Neural progenitor cell (in vitro differentiated cells): Measurements from ENCODE around the gene MACROD1. TPM values are rescaled to one million over a fixed set of nuclear protein-coding genes. Genes with fewer than 3 reads are reported as not detected.
"Not testable (repeated sequence)": the region's sequence is repeated elsewhere in the genome, so short reads cannot be mapped to it uniquely, and the experiment has no call there.

ENCODE experiments used
- DNase-seq: peaks from one replicate; pipeline ENCODE4 v3.0.0-alpha.2; 2016; ENCODE audit warnings: low spot score
- H2AFZ ChIP-seq: fragments of 200-600 bp; sonication (generic); replicated peaks from 2 replicates; pipeline ENCODE4 v1.6.1; 2016; ENCODE audit warnings: antibody characterized with exemption
- H3F3A ChIP-seq: fragments of 200-600 bp; sonication (generic); 2 replicates; pipeline ENCODE4 v1.6.1; 2016; ENCODE audit warnings: antibody characterized with exemption, low read depth
- H3K27ac ChIP-seq: fragments of 200-600 bp; sonication (generic); 2 replicates; pipeline ENCODE4 v1.5.1; 2016; ENCODE audit warnings: mild to moderate bottlenecking
- H3K27me3 ChIP-seq: fragments of 200-600 bp; sonication (generic); 2 replicates; pipeline ENCODE4 v1.6.1; 2016; ENCODE audit warnings: mild to moderate bottlenecking, moderate library complexity
- H3K36me3 ChIP-seq: fragments of 200-600 bp; sonication (generic); 2 replicates; pipeline ENCODE4 v1.5.1; 2016
- H3K4me1 ChIP-seq: fragments of 200-600 bp; sonication (generic); 2 replicates; pipeline ENCODE4 v1.6.1; 2016; ENCODE audit warnings: mixed run types
- H3K4me2 ChIP-seq: fragments of 200-600 bp; sonication (generic); 2 replicates; pipeline ENCODE4 v1.6.1; 2016
- H3K4me3 ChIP-seq: fragments of 200-600 bp; sonication (generic); 2 replicates; pipeline ENCODE4 v1.5.1; 2016
- H3K79me2 ChIP-seq: fragments of 200-600 bp; sonication (generic); 2 replicates; pipeline ENCODE4 v1.6.1; 2016; ENCODE audit warnings: low read depth
- H3K9ac ChIP-seq: fragments of 200-600 bp; sonication (generic); 2 replicates; pipeline ENCODE4 v1.6.1; 2016
- H3K9me3 ChIP-seq: fragments of 200-600 bp; sonication (generic); 2 replicates; pipeline ENCODE4 v1.5.1; 2016; ENCODE audit warnings: low read depth
- H4K20me1 ChIP-seq: fragments of 200-600 bp; sonication (generic); 2 replicates; pipeline ENCODE4 v1.6.1; 2016; ENCODE audit warnings: low read depth
- H3K27ac Mint-ChIP-seq: 3 replicates; pipeline ENCODE4 v1.8.0; 2021; ENCODE audit warnings: mixed read lengths
- H3K27me3 Mint-ChIP-seq: 2 replicates; pipeline ENCODE4 v1.8.0; 2022; ENCODE audit warnings: low read depth, mild to moderate bottlenecking, inconsistent platforms, moderate library complexity, mixed read lengths; ENCODE audit not compliant: insufficient read depth
- H3K36me3 Mint-ChIP-seq: 3 replicates; pipeline ENCODE4 v1.8.0; 2021; ENCODE audit warnings: mixed read lengths
- H3K4me1 Mint-ChIP-seq: 3 replicates; pipeline ENCODE4 v1.8.0; 2021; ENCODE audit warnings: mixed read lengths
- H3K4me3 Mint-ChIP-seq: 3 replicates; pipeline ENCODE4 v1.8.0; 2021; ENCODE audit warnings: mild to moderate bottlenecking, moderate library complexity, mixed read lengths
- H3K9me3 Mint-ChIP-seq: 3 replicates; pipeline ENCODE4 v1.8.0; 2020; ENCODE audit warnings: mixed read lengths
- CTCF ChIP-seq: fragments of 200-600 bp; sonication (generic); IDR thresholded peaks from 2 replicates; pipeline ENCODE4 v1.5.1; 2017; ENCODE audit warnings: antibody characterized with exemption, mild to moderate bottlenecking
- EZH2 ChIP-seq: fragments of 200-600 bp; sonication (generic); IDR thresholded peaks from 2 replicates; pipeline ENCODE4 v1.6.1; 2017; ENCODE audit warnings: antibody characterized with exemption, mild to moderate bottlenecking, moderate library complexity
- EZH2phosphoT487 ChIP-seq: fragments of 200-600 bp; sonication (generic); IDR thresholded peaks from 2 replicates; pipeline ENCODE4 v1.6.1; 2017; ENCODE audit warnings: antibody characterized with exemption
- total RNA-seq: library from RNA; depleted of rRNA; stranded (reverse); fragments of >200 nt; gene quantifications from 2 replicates; pipeline ENCODE4 v1.2.3, GENCODE V29; 2015; ENCODE audit warnings: low replicate concordance

Gene MACROD1
- total RNA-seq, 1 donor from 2014 or later, result 11.9 TPM

- Histone ChIP-seq H3K27me3 (no peaks in the 10 kb centered on the region), H3K27ac (no peak overlapping the region), H3F3A (peaks cover 51% of the 10 kb centered on the region), H3K79me2 (peaks cover 91% of the 10 kb centered on the region), H3K9me3 (no peaks in the 10 kb centered on the region), H3K36me3 (no peaks in the 10 kb centered on the region), H2AFZ (no peak overlapping the region), H3K9ac (no peak overlapping the region), H3K4me1 (peaks cover 30% of the 10 kb centered on the region), H3K4me2 (no peak overlapping the region), H4K20me1 (peaks cover 49% of the 10 kb centered on the region), H3K4me3 (no peak overlapping the region)
- H3K27me3 Mint-ChIP-seq, result peaks cover 5% of the 10 kb centered on the region
- TF ChIP-seq EZH2phosphoT487 (no peak), CTCF (no peak), EZH2 (no peak)
- no peaks in the 10 kb centered on the region for H3K9me3 Mint-ChIP-seq
- H3K4me3 Mint-ChIP-seq, result no peak overlapping the region
- DNase-seq, result no peak
- peaks cover 7% of the 10 kb centered on the region for H3K36me3 Mint-ChIP-seq
- H3K4me1 Mint-ChIP-seq, result peaks cover 39% of the 10 kb centered on the region
- no peak overlapping the region for H3K27ac Mint-ChIP-seq
These were observed 186.5 kb downstream of the MACROD1 start for GRCh38 chr11:63979426-63979825.

GRCh38 chr11:63978551-63979239 is 187.2 kb downstream of the MACROD1 start:
- peaks cover 30% of the 10 kb centered on the region for H3K4me1 ChIP-seq
- peak overlapping the region; percentile 27 for H3K4me2 ChIP-seq
- no peaks in the 10 kb centered on the region for H3K36me3 ChIP-seq
- H3K27ac ChIP-seq, result peak overlapping the region; percentile 39
- H2AFZ ChIP-seq, result no peak overlapping the region
- Mint-ChIP-seq H3K27me3 (peaks cover 9% of the 10 kb centered on the region), H3K4me3 (peak overlapping the region; percentile 76), H3K9me3 (no peaks in the 10 kb centered on the region), H3K27ac (no peak overlapping the region), H3K4me1 (peaks cover 45% of the 10 kb centered on the region), H3K36me3 (peaks cover 7% of the 10 kb centered on the region)
- no peaks in the 10 kb centered on the region for H3K27me3 ChIP-seq
- peaks cover 50% of the 10 kb centered on the region for H3F3A ChIP-seq
- no peak overlapping the region for H3K9ac ChIP-seq
- no peak for DNase-seq
- peaks cover 83% of the 10 kb centered on the region for H3K79me2 ChIP-seq
- H3K9me3 ChIP-seq, result no peaks in the 10 kb centered on the region
- H4K20me1 ChIP-seq, result peaks cover 49% of the 10 kb centered on the region
- no peak for TF ChIP-seq EZH2phosphoT487
- TF ChIP-seq CTCF, result no peak
- no peak for TF ChIP-seq EZH2
- H3K4me3 ChIP-seq, result no peak overlapping the region

GRCh38 chr11:63974259-63975143 is 191.4 kb downstream of the MACROD1 start, which contains the start of gene COX8A:
Gene COX8A (plus strand): TSS chr11:63974620. CDS start chr11:63974681, 61 bp downstream.
- Histone ChIP-seq H3K4me1 (peaks cover 30% of the 10 kb centered on the region), H4K20me1 (peaks cover 44% of the 10 kb centered on the region), H3K79me2 (peaks cover 49% of the 10 kb centered on the region), H2AFZ (peak within 1 kb of the TSS; percentile 84), H3K36me3 (no peaks in the 10 kb centered on the region), H3K9me3 (no peaks in the 10 kb centered on the region), H3K27me3 (peaks cover 14% of the 10 kb centered on the region), H3K9ac (peak within 1 kb of the TSS; percentile 62), H3K4me3 (peak within 1 kb of the TSS; percentile 72), H3K27ac (peak within 1 kb of the TSS; percentile 79), H3K4me2 (peak within 1 kb of the TSS; percentile 98), H3F3A (peaks cover 54% of the 10 kb centered on the region)
- H3K36me3 Mint-ChIP-seq, result peaks cover 3% of the 10 kb centered on the region
- peaks cover 6% of the 10 kb centered on the region for H3K27me3 Mint-ChIP-seq
- H3K4me1 Mint-ChIP-seq, result peaks cover 41% of the 10 kb centered on the region
- peak within 1 kb of the TSS; percentile 100 for H3K27ac Mint-ChIP-seq
- peaks cover 2% of the 10 kb centered on the region for H3K9me3 Mint-ChIP-seq
- no peak for TF ChIP-seq CTCF
- no peak for TF ChIP-seq EZH2phosphoT487
- no peak for TF ChIP-seq EZH2
- peak within 1 kb of the TSS; percentile 100 for H3K4me3 Mint-ChIP-seq
- DNase-seq, result peak; percentile 100

GRCh38 chr11:63973912-63974258 is 192.0 kb downstream of the MACROD1 start:
- H3K36me3 ChIP-seq, H3K27ac ChIP-seq, H3K4me2 ChIP-seq, H3K9me3 Mint-ChIP-seq, H3K36me3 Mint-ChIP-seq, H3K9me3 ChIP-seq, DNase-seq, H2AFZ ChIP-seq, H3K9ac ChIP-seq, H3K27me3 Mint-ChIP-seq: not testable (repeated sequence)
- peaks cover 38% of the 10 kb centered on the region for H4K20me1 ChIP-seq
- H3F3A ChIP-seq, result peaks cover 53% of the 10 kb centered on the region
- Mint-ChIP-seq H3K27ac (peak overlapping the region; percentile 100), H3K4me1 (peaks cover 39% of the 10 kb centered on the region), H3K4me3 (peak overlapping the region; percentile 100)
- peaks cover 14% of the 10 kb centered on the region for H3K27me3 ChIP-seq
- peaks cover 30% of the 10 kb centered on the region for H3K4me1 ChIP-seq
- peaks cover 42% of the 10 kb centered on the region for H3K79me2 ChIP-seq
- peak overlapping the region; percentile 27 for H3K4me3 ChIP-seq
